Fibroblast of pulmonary artery (primary cell): ENCODE measurements around the gene FAXDC2.

ENCODE experiments used
- DNase-seq: peaks from one replicate; pipeline ENCODE4 v3.0.0-alpha.2; 2010; ENCODE audit warnings: low read depth
- H3K4me3 ChIP-seq: replicated peaks from 2 replicates; pipeline ENCODE4 v1.5.1; 2011; ENCODE audit warnings: low read depth, mild to moderate bottlenecking, control low read depth, low read length, moderate library complexity
- TF ChIP-seq, protein P1 (sequence below): IDR thresholded peaks from 2 replicates; pipeline ENCODE4 v1.5.1; 2011; ENCODE audit warnings: mild to moderate bottlenecking, control low read depth, low read length, inconsistent platforms; ENCODE audit errors: missing control alignments

The FAXDC2 gene

DNA sequence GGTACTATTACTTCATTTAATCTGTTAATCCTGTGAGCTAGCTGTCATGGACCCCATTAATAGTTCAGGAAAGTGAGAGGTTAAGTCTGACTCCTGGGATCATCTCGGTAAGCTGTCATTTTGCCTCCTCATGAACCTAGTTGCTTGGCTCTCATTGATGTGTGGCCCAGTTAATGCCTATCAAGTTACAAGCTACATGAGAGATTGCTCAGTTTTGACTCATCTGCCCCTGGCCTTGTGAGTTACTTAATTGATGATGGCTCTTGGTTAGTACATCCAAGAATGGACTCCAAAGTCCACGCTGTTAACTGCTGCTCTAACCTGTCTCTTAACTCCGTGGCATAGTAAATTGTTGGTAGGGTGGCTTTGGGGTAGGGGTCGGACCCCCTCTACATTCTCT lies 71.3 kb downstream of the FAXDC2 start:
- peak; percentile 67 for DNase-seq
- TF ChIP-seq, protein P1, sequence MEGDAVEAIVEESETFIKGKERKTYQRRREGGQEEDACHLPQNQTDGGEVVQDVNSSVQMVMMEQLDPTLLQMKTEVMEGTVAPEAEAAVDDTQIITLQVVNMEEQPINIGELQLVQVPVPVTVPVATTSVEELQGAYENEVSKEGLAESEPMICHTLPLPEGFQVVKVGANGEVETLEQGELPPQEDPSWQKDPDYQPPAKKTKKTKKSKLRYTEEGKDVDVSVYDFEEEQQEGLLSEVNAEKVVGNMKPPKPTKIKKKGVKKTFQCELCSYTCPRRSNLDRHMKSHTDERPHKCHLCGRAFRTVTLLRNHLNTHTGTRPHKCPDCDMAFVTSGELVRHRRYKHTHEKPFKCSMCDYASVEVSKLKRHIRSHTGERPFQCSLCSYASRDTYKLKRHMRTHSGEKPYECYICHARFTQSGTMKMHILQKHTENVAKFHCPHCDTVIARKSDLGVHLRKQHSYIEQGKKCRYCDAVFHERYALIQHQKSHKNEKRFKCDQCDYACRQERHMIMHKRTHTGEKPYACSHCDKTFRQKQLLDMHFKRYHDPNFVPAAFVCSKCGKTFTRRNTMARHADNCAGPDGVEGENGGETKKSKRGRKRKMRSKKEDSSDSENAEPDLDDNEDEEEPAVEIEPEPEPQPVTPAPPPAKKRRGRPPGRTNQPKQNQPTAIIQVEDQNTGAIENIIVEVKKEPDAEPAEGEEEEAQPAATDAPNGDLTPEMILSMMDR, result no peak
- H3K4me3 ChIP-seq, result no peak overlapping the region

DNA sequence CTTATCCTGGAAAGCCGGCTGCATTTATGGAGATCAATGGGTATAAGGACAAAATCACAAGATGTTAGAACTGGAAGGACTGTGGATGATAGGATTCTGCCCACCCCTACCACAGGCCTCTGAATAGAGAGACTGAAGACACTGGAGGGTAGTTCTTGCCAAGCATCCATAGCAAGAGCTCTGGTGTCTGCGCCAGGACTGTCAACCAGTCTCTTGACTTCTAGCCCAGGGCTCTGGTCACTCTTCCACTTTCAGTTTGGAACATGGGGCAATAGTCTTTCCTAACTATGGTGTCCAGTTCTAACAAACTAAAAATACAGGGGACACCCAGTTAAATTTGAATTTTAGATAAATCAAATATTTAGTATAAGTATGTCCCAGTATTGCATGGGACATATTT lies 71.9 kb downstream of the FAXDC2 start:
- DNase-seq, result no peak
- no peak overlapping the region for H3K4me3 ChIP-seq
- TF ChIP-seq, protein P1, result no peak

DNA sequence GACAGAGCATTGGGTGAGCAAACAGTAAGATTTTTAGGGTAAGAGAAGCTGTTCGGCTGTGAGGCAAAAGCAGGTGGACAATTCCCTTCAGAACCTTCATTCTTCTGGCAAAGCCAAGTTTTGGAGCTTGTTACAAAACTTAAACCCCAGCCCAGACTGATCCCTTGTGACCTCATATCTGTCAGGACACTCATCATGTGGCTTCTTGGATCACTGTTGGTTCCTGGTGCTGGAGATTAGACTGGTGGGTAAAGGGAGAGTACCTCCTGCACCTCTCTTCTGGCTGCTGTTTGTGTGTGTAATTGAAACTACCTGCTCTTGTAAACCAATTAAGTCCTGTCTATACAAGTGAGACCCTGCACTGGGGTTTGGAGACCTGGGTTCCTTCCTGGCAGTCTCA lies 74.2 kb downstream of the FAXDC2 start:
- DNase-seq, result no peak
- TF ChIP-seq, protein P1, result no peak
- H3K4me3 ChIP-seq, result no peak overlapping the region

DNA sequence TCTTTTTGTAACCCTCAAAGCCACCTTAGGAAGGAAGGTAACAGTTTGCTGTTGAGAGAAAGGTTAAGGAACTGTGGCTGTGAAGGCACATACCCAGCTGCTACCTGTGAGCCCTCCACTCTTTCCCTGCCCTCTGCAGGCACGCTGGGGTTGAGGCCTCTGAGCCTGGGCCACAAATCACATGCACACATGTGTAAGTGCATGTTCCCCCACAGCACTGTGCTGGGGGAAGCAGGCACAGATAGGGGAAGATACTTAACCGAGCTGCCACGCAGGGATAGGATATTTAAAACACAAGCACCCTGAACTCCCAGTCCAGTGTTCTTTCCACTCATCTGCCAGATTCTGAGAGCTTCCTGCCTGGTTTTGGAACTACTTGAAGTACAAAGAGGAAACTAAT lies 77.1 kb downstream of the FAXDC2 start:
- TF ChIP-seq, protein P1, result no peak
- DNase-seq, result no peak
- H3K4me3 ChIP-seq, result no peak overlapping the region

GRCh38 chr5:154771383-154771901 lies 79.0 kb downstream of the FAXDC2 start:
- DNase-seq, result peak; percentile 83
- no peak overlapping the region for H3K4me3 ChIP-seq
- TF ChIP-seq, protein P1, result no peak

- no peak for DNase-seq
- TF ChIP-seq, protein P1, result no peak
- no peak overlapping the region for H3K4me3 ChIP-seq
Measured at GRCh38 chr5:154770111-154770510, 80.3 kb downstream of the FAXDC2 start.
